Epithelial cell of proximal tubule (primary cell): ENCODE measurements around the gene PPP1R3C. TPM values are rescaled to one million over a fixed set of nuclear protein-coding genes. Genes with fewer than 3 reads are reported as not detected.

Experiments
- DNase-seq: peaks from one replicate; pipeline ENCODE4 v3.0.0-alpha.2; 2011; ENCODE audit warnings: low read depth
- H3K4me3 ChIP-seq: 2 replicates; pipeline ENCODE4 v1.5.1; 2011; ENCODE audit warnings: low read depth, mild to moderate bottlenecking, low read length
- CTCF ChIP-seq: conservative IDR thresholded peaks from 2 replicates; pipeline ENCODE4 v1.5.1; 2012; ENCODE audit warnings: low read depth, mild to moderate bottlenecking, low read length
- total RNA-seq: library from RNA; depleted of rRNA; stranded (reverse); fragments of >200 nt; gene quantifications from 2 replicates; pipeline ENCODE4 v1.2.3, GENCODE V29; 2015

The PPP1R3C gene
- total RNA-seq, 1 donor from 2014 or later = 2.1 TPM

- TF ChIP-seq CTCF = no peak
- DNase-seq = no peak
Measured at GRCh38 chr10:91642831-91643692, 10.2 kb upstream of the PPP1R3C start.

GRCh38 chr10:91636892-91637291 is 4.0 kb upstream of the PPP1R3C start:
- no peak overlapping the region for H3K4me3 ChIP-seq
- no peak for DNase-seq
- TF ChIP-seq CTCF = no peak

More at GRCh38 chr10:91642831-91643692, 10.2 kb upstream of the PPP1R3C start:
- no peak overlapping the region for H3K4me3 ChIP-seq

- no peak for DNase-seq
- TF ChIP-seq CTCF = peak; percentile 97
- no peak overlapping the region for H3K4me3 ChIP-seq
Measured at GRCh38 chr10:91635401-91636400, 2.8 kb upstream of the PPP1R3C start.

GRCh38 chr10:91634898-91635297 is 2.0 kb upstream of the PPP1R3C start:
- TF ChIP-seq CTCF = no peak
- H3K4me3 ChIP-seq = no peak overlapping the region
- no peak for DNase-seq

GRCh38 chr10:91634246-91634645 is 1.4 kb upstream of the PPP1R3C start:
- TF ChIP-seq CTCF = no peak
- no peak for DNase-seq
- no peak overlapping the region for H3K4me3 ChIP-seq

- no peak for TF ChIP-seq CTCF
- DNase-seq = no peak
- no peak overlapping the region for H3K4me3 ChIP-seq
Measured at GRCh38 chr10:91630625-91631024, 2.2 kb downstream of the PPP1R3C start.
